Adrenal gland (tissue), 12 donors: ENCODE measurements around the gene SETD2. TPM values are rescaled to one million over a fixed set of nuclear protein-coding genes. Genes with fewer than 3 reads are reported as not detected.

Experiments used
- DNase-seq, 7 donors: peaks; one replicate each; pipeline ENCODE4 v3.0.0-alpha.2; 2019 to 2020
- H3K27ac ChIP-seq, 5 donors: fragments of 200-600 bp; sonication (generic) in 4 of 5; 1 replicate in 3 of 5; 2 replicates in 2 of 5; pipeline versions ENCODE4 v1.5.1 to v1.8.0; 2016 to 2020; ENCODE audit warnings: mild to moderate bottlenecking in 1 of 5
- H3K27me3 ChIP-seq: fragments of 200-600 bp; 2 replicates; pipeline ENCODE4 v1.8.0; 2021
- H3K36me3 ChIP-seq, 2 donors: fragments of 200-600 bp; replicated peaks in 1 of 2; 1 replicate in 1 of 2; 2 replicates in 1 of 2; pipeline versions ENCODE4 v1.5.1 to v1.8.0; 2018 to 2022
- H3K4me1 ChIP-seq, 2 donors: fragments of 200-600 bp; replicated peaks in 1 of 2; 1 replicate in 1 of 2; 2 replicates in 1 of 2; pipeline versions ENCODE4 v1.5.1 to v1.8.0; 2018 to 2021
- H3K4me3 ChIP-seq, 4 donors: fragments of 200-600 bp; sonication (generic) in 3 of 4; one replicate each; pipeline ENCODE4 v1.5.1; 2016 to 2018
- H3K9me3 ChIP-seq, 3 donors: fragments of 200-600 bp; sonication (generic) in 1 of 3; replicated peaks in 1 of 3; 1 replicate in 2 of 3; 2 replicates in 1 of 3; pipeline versions ENCODE4 v1.5.1 to v1.8.0; 2016 to 2021
- POLR2A ChIP-seq, 2 donors: fragments of 450-650 bp; IDR thresholded peaks; one replicate each; pipeline ENCODE4 v1.6.1; 2017; ENCODE audit warnings: antibody characterized with exemption in 2 of 2, mild to moderate bottlenecking in 2 of 2, moderate library complexity in 1 of 2
- WGBS, 4 donors: extraction: QIAGEN DNeasy Blood & Tissue Kit in 2 of 4; methylation state at CpG; one replicate each; pipeline versions ENCODE4 v1.1.5 to v1.1.7; 2013 to 2017; 5-methylcytosine and 5-hydroxymethylcytosine counted together
- intact Hi-C, 2 donors: fragments of 100-400 bp; cut with DNase I; formaldehyde crosslinking; loops; one replicate each; pipeline versions ENCODE4 v1.14.1 to v1.15.0; 2022 to 2023
- polyA plus RNA-seq, 3 donors: library from polyadenylated mRNA; stranded (reverse); fragments of 200-250 nt in 2 of 3; fragments of 350-450 nt in 1 of 3; fragmentation: Illumina TruSeq in 1 of 3; extraction: RNeasy Lipid Tissue Mini Kit (QIAGEN cat#74804) in 1 of 3; gene quantifications; one replicate each; pipeline ENCODE4 v1.2.3, GENCODE V29; 2013 to 2014
- total RNA-seq, 9 donors: library from RNA; depleted of rRNA in 4 of 9; stranded (reverse); fragments of >200 nt in 4 of 9; fragments of 120-200 nt in 1 of 9; fragmentation: NEBNext Ultra II Directional in 1 of 9; extraction: Animal tissue kit (Norgen Biotek cat#: 25700) in 1 of 9; gene quantifications; one replicate each; pipeline versions ENCODE4 v1.1.0 to v1.2.4, GENCODE V29; 2013 to 2023
- TF ChIP-seq, protein P1 (sequence below), 6 experiments: fragments of 450-650 bp in 4 of 6; fragments of 200-600 bp in 2 of 6; sonication (generic) in 1 of 6; IDR thresholded peaks; 1 replicate in 5 of 6; 2 replicates in 1 of 6; pipeline versions ENCODE4 v1.5.1 to v1.8.0; 2016 to 2021; ENCODE audit warnings: antibody characterized with exemption in 6 of 6, mild to moderate bottlenecking in 2 of 6, moderate library complexity in 1 of 6
- donor health status: healthy with polysubstance abuse.
- donor health status: Bipolar disorder and iron deficiency.
- donor health status: DM: yes; HTN: yes; CAD: no.
- donor health status: DM: no; HTN: no; CAD: no.
- donor health status: DM: no; HTN: no; CAD: no.
- donor health status: DM: yes; HTN: yes; CAD: no.

Gene SETD2
- total and polyA plus RNA-seq, 12 donors, result 12.6 to 58.9 (median 39.1) TPM

DNA sequence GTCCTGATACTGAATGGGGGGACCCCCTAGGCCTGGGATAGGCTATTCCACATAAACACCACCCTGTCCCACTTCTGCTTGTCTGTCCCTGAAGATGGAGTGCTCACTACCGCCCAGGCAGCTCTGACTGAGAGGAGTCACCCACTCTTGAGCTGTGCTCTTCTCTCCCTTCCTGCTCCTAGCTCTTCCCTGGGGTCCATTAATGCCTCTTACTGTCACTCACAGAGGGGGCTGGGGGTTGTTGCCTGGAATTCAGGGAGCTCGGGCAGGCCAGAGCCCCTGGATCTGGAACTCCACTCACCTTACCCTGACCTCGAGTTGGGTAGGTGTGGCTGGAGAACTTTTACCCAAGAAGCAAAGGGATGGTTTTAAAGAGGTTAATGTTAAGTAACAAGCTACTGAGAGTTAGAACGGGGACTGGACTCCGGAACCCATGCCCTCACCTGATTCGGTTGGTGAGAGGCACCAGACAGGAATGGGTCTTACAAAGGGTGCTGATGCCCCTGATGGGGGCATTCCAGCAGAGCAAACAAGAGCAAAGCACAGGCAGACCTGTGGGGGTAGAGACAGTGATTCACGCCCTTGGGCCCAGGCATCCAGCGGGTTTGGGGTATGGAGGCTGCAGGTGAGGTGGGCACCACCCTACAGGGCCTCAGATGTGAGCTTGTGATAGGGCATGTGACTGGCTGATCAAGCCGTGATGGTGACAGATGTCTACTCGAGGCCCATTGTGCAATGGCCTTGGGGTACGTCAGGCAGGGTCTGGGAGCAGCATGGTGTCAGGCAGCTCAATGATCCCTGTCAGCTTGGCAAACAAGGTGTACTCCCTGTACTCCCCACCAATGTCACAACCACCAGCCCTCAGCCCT, 179.1 kb downstream of the SETD2 start:
- TF ChIP-seq, protein P1, sequence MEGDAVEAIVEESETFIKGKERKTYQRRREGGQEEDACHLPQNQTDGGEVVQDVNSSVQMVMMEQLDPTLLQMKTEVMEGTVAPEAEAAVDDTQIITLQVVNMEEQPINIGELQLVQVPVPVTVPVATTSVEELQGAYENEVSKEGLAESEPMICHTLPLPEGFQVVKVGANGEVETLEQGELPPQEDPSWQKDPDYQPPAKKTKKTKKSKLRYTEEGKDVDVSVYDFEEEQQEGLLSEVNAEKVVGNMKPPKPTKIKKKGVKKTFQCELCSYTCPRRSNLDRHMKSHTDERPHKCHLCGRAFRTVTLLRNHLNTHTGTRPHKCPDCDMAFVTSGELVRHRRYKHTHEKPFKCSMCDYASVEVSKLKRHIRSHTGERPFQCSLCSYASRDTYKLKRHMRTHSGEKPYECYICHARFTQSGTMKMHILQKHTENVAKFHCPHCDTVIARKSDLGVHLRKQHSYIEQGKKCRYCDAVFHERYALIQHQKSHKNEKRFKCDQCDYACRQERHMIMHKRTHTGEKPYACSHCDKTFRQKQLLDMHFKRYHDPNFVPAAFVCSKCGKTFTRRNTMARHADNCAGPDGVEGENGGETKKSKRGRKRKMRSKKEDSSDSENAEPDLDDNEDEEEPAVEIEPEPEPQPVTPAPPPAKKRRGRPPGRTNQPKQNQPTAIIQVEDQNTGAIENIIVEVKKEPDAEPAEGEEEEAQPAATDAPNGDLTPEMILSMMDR (IDR thresholded peaks at IDR 0.05), result no peak
- no peak for TF ChIP-seq POLR2A (IDR thresholded peaks at IDR 0.05)
- 81 to 87% (median 84%) methylated on average over 8 to 11 of the region's 11 CpGs for WGBS, 4 donors
- H3K9me3 ChIP-seq, result no peaks in the 10 kb centered on the region
- no peak overlapping the region for H3K4me3 ChIP-seq
- no peaks in the 10 kb centered on the region for H3K36me3 ChIP-seq
- peaks cover 0 to 9% of the 10 kb centered on the region in 2 donors for H3K4me1 ChIP-seq
- H3K27me3 ChIP-seq, result no peaks in the 10 kb centered on the region
- no peak overlapping the region for H3K27ac ChIP-seq
- intact Hi-C loops, result no loop called here
- no peak for DNase-seq

- Histone ChIP-seq H3K36me3 (no peaks in the 10 kb centered on the region), H3K9me3 (no peaks in the 10 kb centered on the region), H3K4me3 (no peak overlapping the region), H3K4me1 (peaks cover 7 to 16% of the 10 kb centered on the region in 2 donors), H3K27me3 (no peaks in the 10 kb centered on the region), H3K27ac (no peak overlapping the region)
- WGBS, 4 donors, result 93 to 100% (median 96%) methylated on average over 2 of the region's 2 CpGs
- TF ChIP-seq POLR2A (IDR thresholded peaks at IDR 0.05), result no peak
- TF ChIP-seq, protein P1 (IDR thresholded peaks at IDR 0.05), result no peak
- intact Hi-C loops, result no loop called here
- no peak for DNase-seq
These were observed 181.4 kb downstream of the SETD2 start for GRCh38 chr3:46982546-46982945.

GRCh38 chr3:46981932-46982471, 181.9 kb downstream of the SETD2 start:
- Histone ChIP-seq H3K4me3 (no peak overlapping the region), H3K4me1 (peaks cover 10 to 18% of the 10 kb centered on the region in 2 donors), H3K27ac (peak overlapping the region in 1 of 5 donors; percentile 45), H3K27me3 (no peaks in the 10 kb centered on the region), H3K36me3 (no peaks in the 10 kb centered on the region), H3K9me3 (no peaks in the 10 kb centered on the region)
- DNase-seq, result no peak
- TF ChIP-seq, protein P1 (IDR thresholded peaks at IDR 0.05), result no peak
- TF ChIP-seq POLR2A (IDR thresholded peaks at IDR 0.05), result no peak
- intact Hi-C loops, result no loop called here
- 56 to 72% (median 64%) methylated on average over 5 of the region's 5 CpGs for WGBS, 4 donors

DNA sequence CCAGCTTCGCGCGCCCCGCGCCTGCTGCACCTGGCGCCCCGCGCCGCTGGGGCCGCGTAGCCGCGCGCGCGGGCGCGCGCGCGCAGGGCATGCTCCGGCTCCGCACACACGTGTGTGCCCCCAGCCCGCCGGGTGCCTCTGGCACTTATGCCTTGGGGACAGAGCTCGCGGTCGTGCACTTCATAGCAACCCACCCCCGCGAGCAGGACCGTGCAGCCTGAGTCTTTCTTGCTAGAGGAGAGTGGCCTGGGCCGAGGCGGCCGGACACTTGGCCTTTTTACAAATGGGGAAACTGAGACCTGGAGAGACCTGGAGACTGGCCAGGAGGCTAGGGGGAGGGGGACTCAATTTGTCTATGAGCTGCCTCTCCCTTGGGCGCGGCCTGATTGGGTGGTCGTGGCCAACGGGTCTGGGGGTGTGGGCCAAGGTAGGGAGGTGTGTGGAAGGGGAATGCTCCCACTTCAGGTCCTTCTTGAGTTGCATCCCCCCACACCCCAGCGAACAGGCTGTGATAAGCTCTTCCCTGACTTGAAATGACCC, 183.9 kb downstream of the SETD2 start:
- H3K9me3 ChIP-seq, result no peaks in the 10 kb centered on the region
- TF ChIP-seq, protein P1 (IDR thresholded peaks at IDR 0.05), result no peak
- TF ChIP-seq POLR2A (IDR thresholded peaks at IDR 0.05), result no peak
- no peaks in the 10 kb centered on the region for H3K36me3 ChIP-seq
- peak; percentile 31 to 74 (median 53) for DNase-seq
- 3 to 50% (median 5%) methylated on average over 1 to 36 of the region's 40 CpGs for WGBS, 4 donors
- H3K4me1 ChIP-seq, result peaks cover 15 to 26% of the 10 kb centered on the region in 2 donors
- intact Hi-C loops, result no loop called here
- H3K27me3 ChIP-seq, result no peaks in the 10 kb centered on the region
- H3K4me3 ChIP-seq, result peak overlapping the region in 3 of 4 donors; percentile 45 to 87 (median 62)
- H3K27ac ChIP-seq, result peak overlapping the region in 3 of 5 donors; percentile 43 to 88 (median 44)
